IPS DF 6.9 (cell line): Measurements from ENCODE around the gene RPL10L.
A peak's percentile ranks its signal among the peaks of the same experiment; 100 is the strongest.

Experiments used
- DNase-seq: peaks from one replicate; pipeline ENCODE4 v3.0.0-alpha.2; 2013; ENCODE audit warnings: low read depth, low spot score
- H3K27ac ChIP-seq: one replicate; pipeline ENCODE4 v1.5.1; 2013; ENCODE audit warnings: low read length, control low read depth
- H3K27me3 ChIP-seq: 2 replicates; pipeline ENCODE4 v1.6.1; 2013; ENCODE audit warnings: mild to moderate bottlenecking, low read length; ENCODE audit not compliant: control insufficient read depth, insufficient read depth
- H3K36me3 ChIP-seq: 2 replicates; pipeline ENCODE4 v1.6.1; 2013; ENCODE audit warnings: low read length; ENCODE audit not compliant: control insufficient read depth, insufficient read depth
- H3K4me1 ChIP-seq: 2 replicates; pipeline ENCODE4 v1.6.1; 2013; ENCODE audit warnings: low read length; ENCODE audit not compliant: control insufficient read depth, insufficient read depth
- H3K4me3 ChIP-seq: 2 replicates; pipeline ENCODE4 v1.5.1; 2013; ENCODE audit warnings: mild to moderate bottlenecking, low read length
- H3K9me3 ChIP-seq: 2 replicates; pipeline ENCODE4 v1.6.1; 2013; ENCODE audit warnings: low read length, inconsistent platforms; ENCODE audit not compliant: control insufficient read depth, insufficient read depth
- WGBS: extraction: QIAGEN DNeasy Blood & Tissue Kit; methylation state at CpG from one replicate; pipeline ENCODE4 v1.1.7; 2013; ENCODE audit warnings: mixed read lengths, missing lambda C conversion rate; ENCODE audit not compliant: insufficient read length, insufficient coverage; 5-methylcytosine and 5-hydroxymethylcytosine counted together

The RPL10L gene

GRCh38 chr14:46651526-46652144 lies at the start of gene RPL10L:
RPL10L (minus strand) TSS chr14:46651781; CDS start chr14:46651736, 45 bp downstream.
- Histone ChIP-seq H3K27me3 (no peaks in the 10 kb centered on the region), H3K9me3 (no peaks in the 10 kb centered on the region), H3K4me1 (no peaks in the 10 kb centered on the region), H3K36me3 (no peaks in the 10 kb centered on the region), H3K27ac (no peak within 1 kb of the TSS), H3K4me3 (no peak within 1 kb of the TSS)
- peak; percentile 7 for DNase-seq
- WGBS, result no CpG with 5 or more reads among the region's 36 CpGs

- H3K36me3 ChIP-seq, result no peaks in the 10 kb centered on the region
- no CpG with 5 or more reads among the region's 3 CpGs for WGBS
- DNase-seq, result no peak
- H3K9me3 ChIP-seq, result no peaks in the 10 kb centered on the region
- no peaks in the 10 kb centered on the region for H3K27me3 ChIP-seq
- H3K4me1 ChIP-seq, result no peaks in the 10 kb centered on the region
- H3K4me3 ChIP-seq, result no peak overlapping the region
- H3K27ac ChIP-seq, result no peak overlapping the region
These were observed 40.2 kb upstream of the RPL10L start for GRCh38 chr14:46691819-46692218.

- no peak for DNase-seq
- no peaks in the 10 kb centered on the region; the same call in 1 of the 2 replicates for H3K36me3 ChIP-seq
- H3K4me3 ChIP-seq, result no peak overlapping the region
- WGBS, result no CpG with 5 or more reads among the region's 4 CpGs
- H3K4me1 ChIP-seq, result no peaks in the 10 kb centered on the region
- H3K27ac ChIP-seq, result no peak overlapping the region
- no peaks in the 10 kb centered on the region for H3K27me3 ChIP-seq
- no peaks in the 10 kb centered on the region; the same call in 1 of the 2 replicates for H3K9me3 ChIP-seq
These were observed 35.1 kb upstream of the RPL10L start for GRCh38 chr14:46686652-46687051.

- Histone ChIP-seq H3K36me3 (no peaks in the 10 kb centered on the region), H3K4me1 (no peaks in the 10 kb centered on the region; the same call in 1 of the 2 replicates), H3K27me3 (no peaks in the 10 kb centered on the region), H3K9me3 (no peaks in the 10 kb centered on the region), H3K27ac (no peak overlapping the region), H3K4me3 (no peak overlapping the region)
- no CpG with 5 or more reads among the region's 3 CpGs for WGBS
- no peak for DNase-seq
These were observed 20.5 kb upstream of the RPL10L start for GRCh38 chr14:46672128-46672527.

- Histone ChIP-seq H3K27ac (no peak overlapping the region), H3K4me3 (no peak overlapping the region), H3K36me3 (no peaks in the 10 kb centered on the region), H3K4me1 (no peaks in the 10 kb centered on the region), H3K27me3 (no peaks in the 10 kb centered on the region), H3K9me3 (no peaks in the 10 kb centered on the region; the same call in 1 of the 2 replicates)
- DNase-seq, result no peak
- WGBS, result no CpG with 5 or more reads among the region's 4 CpGs
These were observed 11.8 kb upstream of the RPL10L start for GRCh38 chr14:46663382-46663781.

GRCh38 chr14:46661728-46662127 lies 10.1 kb upstream of the RPL10L start:
- H3K4me3 ChIP-seq, result no peak overlapping the region
- H3K27me3 ChIP-seq, result no peaks in the 10 kb centered on the region
- no peak overlapping the region for H3K27ac ChIP-seq
- H3K4me1 ChIP-seq, result no peaks in the 10 kb centered on the region
- DNase-seq, result peak; percentile 16
- WGBS, result no CpG with 5 or more reads among the region's 1 CpG
- no peaks in the 10 kb centered on the region; the same call in 1 of the 2 replicates for H3K9me3 ChIP-seq
- no peaks in the 10 kb centered on the region for H3K36me3 ChIP-seq

GRCh38 chr14:46653031-46653755 lies 1.6 kb upstream of the RPL10L start:
- Histone ChIP-seq H3K27ac (no peak overlapping the region), H3K4me1 (no peaks in the 10 kb centered on the region), H3K27me3 (no peaks in the 10 kb centered on the region), H3K9me3 (no peaks in the 10 kb centered on the region), H3K4me3 (no peak overlapping the region), H3K36me3 (no peaks in the 10 kb centered on the region)
- no peak for DNase-seq

GRCh38 chr14:46646796-46647195 lies 4.8 kb downstream of the RPL10L start:
- no peak for DNase-seq
- Histone ChIP-seq H3K27ac (no peak overlapping the region), H3K9me3 (no peaks in the 10 kb centered on the region), H3K36me3 (no peaks in the 10 kb centered on the region), H3K4me3 (no peak overlapping the region), H3K27me3 (no peaks in the 10 kb centered on the region), H3K4me1 (no peaks in the 10 kb centered on the region)

- no peak overlapping the region for H3K4me3 ChIP-seq
- H3K36me3 ChIP-seq, result no peaks in the 10 kb centered on the region
- H3K27ac ChIP-seq, result no peak overlapping the region
- WGBS, result no CpG with 5 or more reads among the region's 3 CpGs
- H3K27me3 ChIP-seq, result no peaks in the 10 kb centered on the region
- DNase-seq, result no peak
- no peaks in the 10 kb centered on the region for H3K9me3 ChIP-seq
- no peaks in the 10 kb centered on the region for H3K4me1 ChIP-seq
These were observed 24.7 kb downstream of the RPL10L start for GRCh38 chr14:46626876-46627275.
